HG03558 (cell line): ENCODE results near the gene DIPK1B.

Experiments used
- ATAC-seq: cut with Tn5 transposase; IDR thresholded peaks from one replicate; pipeline ENCODE4 v1.9.1; 2021; ENCODE audit warnings: moderate number of reproducible peaks; ENCODE audit not compliant: unreplicated experiment; ENCODE audit errors: extremely low read depth

The DIPK1B gene

DNA sequence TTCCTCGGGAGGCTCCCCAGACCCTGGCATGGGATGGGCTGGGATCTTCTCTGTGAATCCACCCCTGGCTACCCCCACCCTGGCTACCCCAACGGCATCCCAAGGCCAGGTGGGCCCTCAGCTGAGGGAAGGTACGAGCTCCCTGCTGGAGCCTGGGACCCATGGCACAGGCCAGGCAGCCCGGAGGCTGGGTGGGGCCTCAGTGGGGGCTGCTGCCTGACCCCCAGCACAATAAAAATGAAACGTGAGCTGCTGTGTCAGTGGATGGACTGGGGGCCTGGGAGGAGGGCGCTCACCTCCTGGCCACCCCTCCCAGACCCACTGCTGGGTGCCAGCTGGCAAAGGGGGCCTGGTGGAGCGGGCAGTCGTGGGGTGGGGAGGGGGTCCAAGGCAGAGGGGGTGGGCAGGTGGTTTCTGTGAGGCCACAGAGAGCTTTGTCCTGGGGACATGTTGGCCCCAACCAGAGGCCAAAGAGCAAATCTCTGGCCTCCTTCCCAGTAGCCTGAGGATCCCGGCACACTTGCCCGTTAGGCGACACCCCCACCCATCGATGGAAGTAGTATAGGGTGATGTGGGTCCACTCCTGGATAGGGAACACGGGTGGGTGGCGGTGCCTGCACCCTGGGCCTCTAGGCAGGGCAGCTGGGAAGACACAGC is 39.8 kb upstream of the DIPK1B start:
- ATAC-seq: no peak

DNA sequence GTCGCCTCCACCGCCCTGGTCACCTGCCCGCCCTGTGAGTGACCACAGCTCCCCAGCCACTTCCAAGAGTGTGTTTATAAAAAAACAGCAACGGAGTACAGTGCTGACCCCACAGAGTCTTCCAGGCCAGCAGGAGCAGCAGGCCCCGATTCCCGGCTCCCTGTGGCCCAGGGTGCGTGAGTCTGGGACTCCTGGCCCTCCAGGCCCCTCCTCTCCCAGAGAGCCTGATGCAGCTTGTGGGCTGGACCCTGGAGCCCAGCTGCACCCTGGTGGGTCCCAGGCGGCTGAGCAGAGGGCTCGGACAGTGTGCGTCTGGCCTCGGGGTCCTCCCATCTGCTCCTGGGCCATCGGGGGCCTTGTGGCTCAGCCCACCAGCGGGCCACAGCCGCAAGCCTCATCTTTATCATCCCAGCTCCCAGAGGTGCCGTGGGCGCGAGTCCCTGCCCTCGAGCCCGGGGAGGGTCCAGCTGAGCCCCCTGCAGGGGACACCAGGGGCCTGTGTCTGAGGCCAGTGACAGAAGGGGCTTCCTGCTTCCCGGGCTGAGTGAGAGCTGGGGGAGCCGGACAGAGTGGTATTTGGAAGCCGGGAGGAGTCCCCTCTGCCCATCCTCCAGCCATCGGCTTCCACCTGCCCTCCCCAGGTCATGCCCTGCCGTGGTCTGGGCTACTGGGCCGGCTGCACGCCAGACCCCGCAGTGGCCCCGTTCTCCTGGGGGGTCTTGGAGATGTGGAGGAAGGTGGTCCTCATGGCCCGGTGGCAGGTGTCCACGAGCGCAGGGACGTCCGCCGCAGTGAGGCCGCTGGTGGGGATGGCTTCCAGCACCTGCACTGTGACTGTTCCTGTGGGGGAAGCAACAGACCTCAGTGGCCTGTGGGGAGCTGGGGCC is 39.0 kb upstream of the DIPK1B start:
- ATAC-seq: no peak

DNA sequence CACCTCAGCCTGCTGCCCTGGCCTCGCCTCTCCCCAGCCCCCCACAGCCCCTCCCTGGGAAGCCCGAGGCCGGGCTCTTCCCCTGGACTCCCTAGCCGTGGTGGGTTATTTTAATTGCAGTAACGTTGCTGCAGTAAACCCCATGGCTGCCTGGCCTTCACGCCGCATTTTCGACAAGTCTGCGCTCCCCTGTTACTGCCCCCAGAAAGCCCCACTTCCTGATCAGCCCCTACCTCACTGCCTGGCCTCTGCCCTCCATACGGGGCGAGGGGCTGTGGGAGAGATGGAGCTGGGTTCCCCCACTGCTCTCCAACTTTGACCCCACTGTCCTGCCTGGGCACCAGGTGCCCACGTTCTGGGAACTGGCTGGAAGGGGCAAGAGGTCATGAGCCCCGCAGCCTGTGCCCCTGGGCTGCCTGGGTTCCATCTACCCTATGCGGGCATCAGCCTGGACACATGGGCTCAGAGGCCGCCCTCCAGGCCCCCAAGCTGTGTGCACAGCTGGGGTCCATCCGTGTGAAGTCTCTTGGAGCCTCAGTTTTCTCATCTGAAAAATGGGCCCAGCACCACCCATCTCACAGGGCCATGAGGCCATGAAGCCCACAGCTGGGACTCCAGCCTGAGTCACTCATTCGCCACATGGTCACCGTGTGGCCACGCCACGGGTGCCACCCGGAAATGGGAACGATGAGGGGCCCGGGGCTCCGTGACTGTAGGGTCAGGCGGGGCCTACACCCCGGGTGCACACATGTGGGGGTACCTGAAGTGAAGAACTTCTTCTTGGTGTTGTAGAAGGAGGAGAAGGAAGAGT is 38.2 kb upstream of the DIPK1B start:
- no peak for ATAC-seq

DNA sequence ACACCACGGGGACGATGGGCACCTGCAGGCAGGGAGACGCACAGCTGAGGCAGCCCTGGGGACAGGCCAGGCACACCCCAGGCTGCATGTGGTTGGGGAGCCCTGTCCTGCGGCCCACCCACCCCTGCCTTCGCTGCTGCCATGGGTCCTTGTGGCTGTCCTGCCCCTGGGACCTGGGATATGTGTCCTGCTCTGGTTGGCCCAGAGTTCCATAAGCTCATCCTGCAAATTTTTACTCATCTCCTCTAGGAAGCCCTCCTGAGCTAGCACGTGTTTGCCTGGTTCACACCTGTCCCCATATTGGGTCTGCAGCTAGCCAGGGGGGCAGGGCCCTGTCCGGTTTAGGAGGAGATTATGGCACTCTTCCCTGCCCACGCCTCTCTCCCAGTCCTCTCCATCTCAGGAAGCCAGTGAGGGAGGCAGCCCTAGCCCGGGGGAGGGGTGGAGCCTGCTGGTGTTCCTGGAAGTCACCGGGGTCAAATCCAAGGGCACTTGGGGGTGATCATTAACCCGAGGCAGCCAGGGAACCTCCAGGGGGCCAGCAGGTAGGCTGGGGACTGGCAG is 37.5 kb upstream of the DIPK1B start:
- ATAC-seq: no peak

DNA sequence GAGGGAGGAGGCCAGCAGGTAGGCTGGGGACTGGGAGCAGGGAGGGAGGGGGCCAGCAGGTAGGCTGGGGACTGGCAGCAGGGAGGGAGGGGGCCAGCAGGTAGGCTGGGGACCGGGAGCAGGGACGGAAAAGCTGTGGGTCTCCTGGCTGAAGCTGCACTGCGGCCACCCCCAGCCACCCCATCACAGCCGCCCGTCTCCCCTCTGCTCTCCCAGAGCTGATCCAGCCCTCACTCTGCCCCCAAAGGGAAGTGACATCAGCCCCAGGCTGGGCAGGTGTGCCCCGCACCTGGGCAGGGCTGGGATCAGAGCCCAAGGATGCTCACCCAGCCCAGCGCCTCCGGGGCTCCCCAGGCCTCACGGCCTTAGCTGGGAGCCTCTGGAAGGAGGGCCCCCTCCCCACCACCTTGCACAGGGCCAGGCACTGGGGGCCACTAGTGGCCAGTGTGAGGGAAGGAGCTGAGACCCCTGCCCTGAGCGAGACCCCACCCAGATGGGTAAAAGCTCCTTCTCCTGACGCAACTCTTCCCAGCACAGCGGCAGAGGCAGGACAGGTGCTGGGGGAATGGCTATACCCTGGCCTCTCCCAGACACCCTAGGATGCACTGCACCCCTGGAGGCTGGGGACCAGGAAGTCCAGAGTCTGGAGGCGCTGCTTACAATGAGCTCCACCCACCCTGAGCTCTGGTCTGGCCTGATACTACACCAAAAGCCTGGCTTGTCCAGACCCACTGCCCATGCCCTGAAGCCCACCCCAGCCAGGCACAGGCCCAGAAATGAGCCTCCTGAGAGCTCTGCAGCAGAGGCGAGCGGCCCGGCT is 36.7 kb upstream of the DIPK1B start:
- no peak for ATAC-seq

DNA sequence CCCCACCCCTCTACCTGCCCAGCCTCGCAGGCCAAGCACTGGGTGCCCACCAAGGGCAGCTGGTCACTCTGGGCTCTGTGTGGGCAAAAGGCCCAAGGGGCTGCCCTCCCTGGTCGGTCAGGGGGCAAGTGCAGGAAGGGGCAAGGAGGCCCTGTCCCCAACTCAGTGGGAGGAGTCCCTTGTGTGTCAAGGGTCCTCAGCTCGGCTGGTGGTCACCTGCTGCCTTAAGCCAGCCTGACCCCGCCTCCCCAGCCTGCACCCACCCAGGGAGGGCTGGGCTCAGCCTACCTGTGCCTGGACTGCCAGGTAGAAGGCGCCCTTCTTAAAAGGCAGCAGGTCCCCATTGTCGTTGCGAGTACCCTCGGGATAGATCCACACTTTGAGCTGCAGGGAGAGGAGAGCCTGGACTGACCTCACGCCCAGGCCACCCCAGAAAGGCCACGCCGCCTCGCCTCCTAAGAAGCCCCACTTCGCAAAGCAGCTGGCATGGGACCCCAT is 36.0 kb upstream of the DIPK1B start:
- no peak for ATAC-seq

DNA sequence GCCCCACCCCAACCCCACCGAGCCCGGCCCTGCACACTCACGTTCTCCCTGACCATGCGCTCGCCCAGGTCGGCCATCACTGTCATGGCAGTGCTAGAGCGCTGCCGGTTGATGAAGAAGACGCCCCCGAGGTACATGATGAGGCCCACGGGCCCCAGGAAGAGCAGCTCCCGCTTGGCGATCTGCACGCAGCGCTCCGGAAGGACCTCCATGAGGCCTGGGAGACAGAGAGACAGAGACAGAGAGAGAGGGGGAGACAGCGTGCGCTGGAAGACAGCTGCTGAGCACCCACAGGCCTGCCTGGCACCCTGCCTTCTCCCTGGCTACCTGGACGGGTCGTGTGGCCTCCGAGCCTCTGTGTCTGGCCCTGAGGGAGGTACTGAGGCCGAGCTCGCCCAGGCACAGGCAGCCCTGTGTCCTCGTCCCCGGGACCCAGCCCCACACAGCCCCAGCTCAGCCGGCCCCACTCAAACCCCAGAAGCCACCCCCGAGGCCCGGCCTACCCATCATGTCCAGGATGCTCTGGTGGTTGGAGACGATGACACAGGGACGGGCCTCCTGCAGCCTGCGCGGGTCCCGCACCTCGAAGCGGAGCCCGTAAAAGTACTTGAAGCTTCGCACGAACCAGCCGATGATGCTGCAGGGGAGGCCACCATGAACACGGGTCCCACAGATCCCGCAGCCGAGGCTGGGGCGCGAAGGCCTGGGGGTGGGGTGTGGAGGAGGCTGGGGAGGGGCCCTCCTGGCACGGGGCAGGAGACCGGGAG is 35.3 kb upstream of the DIPK1B start:
- ATAC-seq: no peak

DNA sequence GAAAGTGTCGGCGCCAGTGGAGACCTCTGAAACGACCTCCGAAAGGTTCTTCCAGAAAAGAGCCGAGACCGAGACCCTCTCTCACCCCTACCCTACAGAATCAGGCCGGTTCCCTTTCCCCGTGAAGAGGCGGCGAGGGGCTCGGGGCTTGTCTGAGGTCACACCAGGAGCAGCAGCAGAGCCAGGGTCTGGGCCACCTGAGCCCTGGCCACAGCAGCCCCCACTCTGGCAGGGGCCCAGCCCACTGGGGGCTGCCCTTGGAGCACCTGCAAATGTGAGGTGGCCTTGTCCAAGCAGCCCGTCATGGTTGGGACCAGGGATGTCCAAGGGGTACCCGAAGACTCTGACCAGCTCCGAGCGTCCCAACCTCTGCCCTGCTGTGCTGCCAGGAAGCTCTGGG is 34.3 kb upstream of the DIPK1B start:
- ATAC-seq: no peak

DNA sequence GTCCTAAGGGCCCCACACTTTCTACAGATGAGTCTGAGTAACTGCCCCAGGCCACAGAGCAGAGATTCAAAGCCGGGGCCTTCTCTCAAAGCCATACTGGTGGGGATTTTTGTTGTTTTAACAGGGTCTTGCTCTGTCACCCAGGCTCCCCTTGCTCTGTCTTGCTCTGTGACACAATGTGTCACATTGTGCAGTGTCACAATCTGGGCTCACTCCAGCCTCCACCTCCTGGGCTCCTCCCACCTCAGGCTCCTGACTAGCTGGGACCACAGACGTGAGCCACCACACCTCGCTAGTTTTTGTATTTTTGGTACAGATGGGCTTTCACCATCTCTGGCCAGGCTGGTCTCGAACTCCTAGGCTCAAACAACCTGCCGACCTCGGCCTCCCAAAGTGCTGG is 33.7 kb upstream of the DIPK1B start:
- ATAC-seq: no peak

DNA sequence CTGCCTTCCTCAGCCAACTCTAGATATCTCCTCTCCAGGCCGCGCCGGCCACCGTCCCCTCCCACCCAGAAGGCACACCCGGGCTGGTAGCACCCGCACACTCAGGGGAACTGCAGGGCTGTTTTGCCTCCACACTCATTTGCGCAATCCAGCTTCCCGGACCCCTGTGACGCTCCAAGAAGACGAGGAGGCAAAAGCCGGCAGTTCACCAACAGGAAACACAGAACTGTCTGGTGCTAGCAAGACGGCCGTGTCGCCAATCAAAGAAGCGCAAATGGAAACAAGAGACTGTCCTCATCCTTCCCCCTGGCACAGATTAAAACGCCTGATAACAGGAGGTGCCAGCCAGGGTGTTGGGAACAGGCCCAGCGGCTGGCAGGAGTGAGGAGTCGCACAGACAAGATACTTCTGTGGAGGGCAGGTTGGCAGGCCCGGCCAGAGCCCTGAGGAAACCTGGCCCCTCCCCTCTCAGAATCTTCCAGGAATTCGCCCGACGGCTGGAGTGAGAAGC is 32.9 kb upstream of the DIPK1B start:
- ATAC-seq: no peak

DNA sequence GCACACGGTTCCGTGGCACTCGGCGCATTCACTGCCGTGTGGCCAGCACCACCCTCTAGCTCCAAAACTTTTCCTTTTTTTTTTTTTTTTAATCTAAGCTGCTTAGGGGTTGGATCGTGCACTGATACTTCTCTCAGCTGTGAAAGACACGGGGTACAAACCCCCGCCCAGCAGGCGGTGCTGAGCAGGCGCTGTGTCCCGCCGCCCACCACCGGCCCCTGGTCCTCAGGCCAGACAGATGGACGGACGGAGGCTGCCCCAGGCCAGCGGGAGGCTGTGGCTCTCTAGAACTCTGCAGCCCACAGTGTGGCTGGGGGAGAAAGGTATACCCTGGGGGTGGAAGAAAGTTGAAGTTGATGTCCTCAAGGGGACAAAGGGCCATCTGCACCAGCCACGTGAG is 31.3 kb upstream of the DIPK1B start:
- ATAC-seq: no peak

DNA sequence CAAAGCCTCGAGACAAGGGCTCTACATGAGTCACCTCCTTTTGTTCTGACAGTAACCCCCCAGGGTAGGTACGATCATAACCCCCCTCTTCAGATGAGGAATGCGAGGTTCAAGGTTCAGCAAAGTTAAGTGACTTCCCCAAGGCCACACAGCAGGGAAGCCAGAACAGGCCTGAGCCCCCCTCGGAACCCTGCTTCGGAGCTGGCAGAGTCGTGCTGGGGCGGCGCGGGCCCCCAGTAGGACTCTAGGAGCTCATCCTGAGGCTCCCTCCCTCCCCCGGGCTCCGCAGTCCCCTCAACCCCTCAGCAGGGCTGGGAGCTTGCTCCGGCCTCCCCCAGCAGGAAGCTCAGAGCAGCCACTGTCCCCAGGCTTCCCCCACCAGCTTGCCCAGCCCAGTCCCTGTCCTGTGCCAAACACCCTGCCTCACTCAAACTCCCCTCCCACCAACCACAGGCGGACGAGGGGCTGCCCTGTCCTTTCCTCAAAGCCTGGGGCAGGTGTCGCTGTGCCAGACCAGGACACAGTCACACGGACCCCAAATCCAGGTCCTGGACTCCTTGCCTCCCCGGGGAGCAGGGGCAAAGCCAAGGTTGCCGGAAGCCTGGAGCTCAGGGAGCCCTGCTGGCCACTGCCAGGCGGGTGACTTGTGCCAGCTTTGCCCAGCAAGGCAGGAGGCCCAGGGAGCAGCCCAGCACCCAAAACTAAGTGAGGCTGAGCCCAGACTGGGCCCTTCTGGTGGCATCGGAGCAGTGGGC is 30.2 kb upstream of the DIPK1B start:
- ATAC-seq: no peak

DNA sequence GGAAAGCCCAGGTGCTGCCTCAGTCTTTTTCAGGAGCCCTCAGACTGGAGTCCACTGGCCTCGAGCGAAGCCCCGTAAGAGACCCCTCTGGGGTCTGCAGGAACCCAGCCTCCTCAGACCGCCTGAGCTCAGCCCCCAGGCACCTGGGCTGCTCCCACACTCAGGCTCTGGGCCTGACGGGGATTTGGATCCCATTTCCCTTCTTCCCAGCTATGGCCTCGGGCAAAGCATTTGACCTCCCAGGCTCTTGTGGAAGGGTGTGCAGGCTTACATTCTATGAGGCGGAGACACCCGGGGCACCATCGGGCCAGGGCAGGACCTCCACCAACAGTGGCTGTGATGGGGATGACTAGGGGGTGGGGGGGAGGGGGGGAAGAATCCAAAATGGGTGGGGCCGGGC is 29.7 kb upstream of the DIPK1B start:
- ATAC-seq: no peak

DNA sequence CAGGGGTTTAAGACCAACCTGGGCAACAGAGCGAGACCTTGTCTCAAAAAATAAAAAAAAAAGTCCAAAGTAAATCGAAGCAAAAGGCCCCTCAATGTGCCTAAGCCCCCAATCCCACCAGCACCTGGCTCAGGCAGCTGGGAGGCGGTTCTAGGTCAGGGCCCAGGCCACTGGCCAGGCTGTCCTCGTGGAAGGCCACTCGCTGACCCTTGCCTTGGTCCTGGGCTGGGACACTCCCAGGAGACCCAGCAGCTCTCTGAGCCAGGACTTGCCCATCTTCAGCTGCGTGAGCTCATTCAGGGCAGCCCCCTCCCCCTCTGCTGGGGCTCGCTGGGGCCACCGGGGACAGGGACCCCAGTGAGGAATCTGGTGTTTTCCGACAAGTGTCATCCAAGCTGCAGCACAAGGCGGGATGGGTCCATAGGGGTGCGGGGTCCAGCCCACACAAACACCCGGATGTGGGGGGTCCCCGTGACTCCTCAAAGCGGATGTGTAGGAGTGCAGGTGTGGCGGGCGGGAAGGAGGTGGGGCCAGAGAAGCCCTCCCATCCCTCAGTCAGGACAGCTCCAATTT is 29.1 kb upstream of the DIPK1B start:
- ATAC-seq: no peak

DNA sequence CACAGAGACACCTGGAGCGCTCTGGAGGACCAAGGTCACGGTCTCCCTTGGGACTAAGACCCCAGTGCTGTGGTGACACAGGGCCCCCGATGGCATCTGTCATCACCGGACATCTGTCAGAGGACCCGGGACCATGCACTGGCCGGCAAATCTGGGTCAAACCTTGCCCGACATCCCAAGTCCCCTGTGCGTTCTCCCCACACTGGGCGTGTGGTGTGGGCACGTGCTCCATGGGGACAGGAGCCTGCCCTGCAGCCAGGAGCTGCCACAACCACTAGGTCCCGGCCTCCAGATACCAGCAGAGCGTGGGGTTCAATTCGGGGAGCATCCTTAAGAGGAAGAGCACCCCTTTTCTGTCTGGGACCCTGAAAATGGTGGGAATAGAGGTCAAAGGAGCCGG is 28.6 kb upstream of the DIPK1B start:
- no peak for ATAC-seq

DNA sequence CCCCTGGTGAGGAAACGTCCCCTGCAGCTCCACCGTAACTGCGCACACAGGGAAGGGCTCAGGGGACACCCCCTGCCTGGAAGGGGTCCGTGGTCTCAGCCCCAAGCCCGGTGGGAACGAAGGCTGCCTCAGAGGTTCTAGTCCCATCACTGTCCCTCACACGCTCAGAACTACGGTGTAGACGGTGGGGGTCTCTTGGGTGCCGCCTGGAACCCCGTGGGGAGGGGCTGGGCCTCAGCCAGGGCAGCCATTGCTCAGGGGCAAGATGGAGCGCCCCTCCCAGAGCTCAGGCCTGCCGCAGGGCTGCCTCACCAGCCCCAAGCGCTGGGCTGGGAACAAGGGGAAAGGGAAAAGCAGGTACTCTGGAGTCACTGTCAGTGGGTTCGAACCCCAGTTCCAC is 28.0 kb upstream of the DIPK1B start:
- no peak for ATAC-seq

DNA sequence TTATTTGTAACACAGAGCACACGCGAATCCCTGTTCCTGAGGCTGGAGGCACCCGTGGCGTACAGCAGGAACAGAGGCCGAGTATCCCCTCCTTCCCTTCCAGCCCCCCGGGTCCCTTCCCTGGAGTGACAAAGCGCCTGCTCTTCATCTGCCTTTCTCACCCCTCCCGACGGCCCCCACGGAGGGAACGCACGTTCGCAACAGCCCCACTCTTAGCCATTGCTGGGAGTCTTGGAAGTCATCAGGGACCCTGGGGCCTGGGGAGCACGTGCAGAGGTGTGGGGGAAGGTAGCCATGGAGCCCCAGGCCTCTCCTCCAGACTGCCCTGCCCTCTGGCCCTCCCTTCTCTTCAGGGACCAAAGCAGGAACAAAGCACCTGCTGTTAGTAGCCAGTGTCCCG is 27.6 kb upstream of the DIPK1B start:
- ATAC-seq: no peak

DNA sequence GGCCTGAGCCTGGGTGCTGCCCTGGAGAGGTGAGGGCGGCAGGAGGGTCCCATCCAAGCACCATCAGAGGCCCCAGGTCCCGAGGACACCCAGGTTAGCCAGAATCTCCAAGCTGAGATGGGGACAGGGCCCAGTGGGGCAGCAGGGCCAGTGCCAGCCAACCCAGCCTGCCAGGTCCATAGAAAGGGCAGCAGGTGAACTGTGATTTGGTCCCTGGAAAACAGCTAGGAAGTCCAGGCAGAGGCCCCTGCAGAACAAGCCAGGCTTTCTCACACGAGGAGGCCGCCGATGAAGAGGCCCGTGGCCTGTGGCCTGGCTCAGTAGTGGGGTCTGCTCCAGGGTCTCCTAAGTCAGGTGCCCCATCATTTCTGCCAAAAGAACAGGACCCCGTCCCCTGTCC is 27.2 kb upstream of the DIPK1B start:
- ATAC-seq: no peak
